Lung (tissue), 12 donors: ENCODE measurements around the gene CUBN. TPM values are rescaled to one million over a fixed set of nuclear protein-coding genes. Genes with fewer than 3 reads are reported as not detected.
A peak's percentile ranks its signal among the peaks of the same experiment; 100 is the strongest.

ENCODE experiments used
- ATAC-seq: fragments of 200-7000 bp; cut with Tn5 transposase; one replicate; pipeline ENCODE4 v1.9.1; 2020; ENCODE audit warnings: moderate number of reproducible peaks; ENCODE audit not compliant: insufficient read depth, low FRiP score
- DNase-seq, 3 donors: peaks; one replicate each; pipeline ENCODE4 v3.0.0-alpha.2; 2013 to 2017
- H3K27ac ChIP-seq, 2 donors: one replicate each; pipeline ENCODE4 v1.5.1; 2013; ENCODE audit warnings: mild to moderate bottlenecking in 2 of 2, moderate library complexity in 2 of 2, control low read depth in 1 of 2, inconsistent platforms in 1 of 2, low read depth in 1 of 2, low read length in 1 of 2
- H3K27me3 ChIP-seq, 3 donors: one replicate each; pipeline ENCODE4 v1.5.1; 2013; ENCODE audit warnings: low read length in 2 of 3; ENCODE audit not compliant: control insufficient read depth in 3 of 3, insufficient read depth in 3 of 3
- H3K36me3 ChIP-seq, 4 donors: one replicate each; pipeline ENCODE4 v1.5.1; 2013; ENCODE audit warnings: low read length in 4 of 4, mild to moderate bottlenecking in 1 of 4, moderate library complexity in 1 of 4; ENCODE audit not compliant: control insufficient read depth in 4 of 4, insufficient read depth in 4 of 4
- H3K4me1 ChIP-seq, 5 donors: one replicate each; pipeline ENCODE4 v1.5.1; 2013; ENCODE audit warnings: low read length in 5 of 5, mild to moderate bottlenecking in 2 of 5, moderate library complexity in 1 of 5; ENCODE audit not compliant: control insufficient read depth in 5 of 5, insufficient read depth in 5 of 5
- H3K4me3 ChIP-seq: one replicate; pipeline ENCODE4 v1.5.1; 2013; ENCODE audit warnings: mild to moderate bottlenecking, control low read depth, moderate library complexity
- H3K9ac ChIP-seq, 2 donors: one replicate each; pipeline ENCODE4 v1.5.1; 2013; ENCODE audit warnings: low read length in 2 of 2, control low read depth in 1 of 2; ENCODE audit not compliant: insufficient read depth in 1 of 2
- H3K9me3 ChIP-seq, 4 donors: one replicate each; pipeline ENCODE4 v1.5.1; 2013; ENCODE audit warnings: low read length in 3 of 4, mild to moderate bottlenecking in 1 of 4, moderate library complexity in 1 of 4; ENCODE audit not compliant: control insufficient read depth in 4 of 4, insufficient read depth in 3 of 4
- WGBS, 2 donors: extraction: QIAGEN DNeasy Blood & Tissue Kit; methylation state at CpG; one replicate each; pipeline ENCODE4 v1.1.7; 2013; 5-methylcytosine and 5-hydroxymethylcytosine counted together
- polyA plus RNA-seq, 2 donors: library from polyadenylated mRNA; stranded (reverse); fragments of 200-250 nt; gene quantifications; one replicate each; pipeline ENCODE4 v1.2.1, GENCODE V29; 2013
- total RNA-seq, 2 donors: library from RNA; depleted of rRNA in 1 of 2; stranded (reverse); fragments of >200 nt in 1 of 2; gene quantifications; one replicate each; pipeline ENCODE4 v1.2.1, GENCODE V29; 2014 to 2021
- TF ChIP-seq, protein P1 (sequence below): IDR thresholded peaks from 2 replicates; pipeline ENCODE4 v1.5.1; 2012; ENCODE audit warnings: mild to moderate bottlenecking; ENCODE audit errors: control extremely low read depth, extremely low read depth
- donor health status: control.
- donor health status: control.
- donor health status: Bipolar disorder and iron deficiency.
- donor health status: healthy.
- donor health status: DM: yes; HTN: yes; CAD: no.

Gene CUBN
- total and polyA plus RNA-seq, 4 donors, result 0.33 to 5.1 (median 1.0) TPM

- TF ChIP-seq, protein P1, sequence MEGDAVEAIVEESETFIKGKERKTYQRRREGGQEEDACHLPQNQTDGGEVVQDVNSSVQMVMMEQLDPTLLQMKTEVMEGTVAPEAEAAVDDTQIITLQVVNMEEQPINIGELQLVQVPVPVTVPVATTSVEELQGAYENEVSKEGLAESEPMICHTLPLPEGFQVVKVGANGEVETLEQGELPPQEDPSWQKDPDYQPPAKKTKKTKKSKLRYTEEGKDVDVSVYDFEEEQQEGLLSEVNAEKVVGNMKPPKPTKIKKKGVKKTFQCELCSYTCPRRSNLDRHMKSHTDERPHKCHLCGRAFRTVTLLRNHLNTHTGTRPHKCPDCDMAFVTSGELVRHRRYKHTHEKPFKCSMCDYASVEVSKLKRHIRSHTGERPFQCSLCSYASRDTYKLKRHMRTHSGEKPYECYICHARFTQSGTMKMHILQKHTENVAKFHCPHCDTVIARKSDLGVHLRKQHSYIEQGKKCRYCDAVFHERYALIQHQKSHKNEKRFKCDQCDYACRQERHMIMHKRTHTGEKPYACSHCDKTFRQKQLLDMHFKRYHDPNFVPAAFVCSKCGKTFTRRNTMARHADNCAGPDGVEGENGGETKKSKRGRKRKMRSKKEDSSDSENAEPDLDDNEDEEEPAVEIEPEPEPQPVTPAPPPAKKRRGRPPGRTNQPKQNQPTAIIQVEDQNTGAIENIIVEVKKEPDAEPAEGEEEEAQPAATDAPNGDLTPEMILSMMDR, result no peak
- no peaks in the 10 kb centered on the region for H3K9me3 ChIP-seq
- no peak overlapping the region for H3K27ac ChIP-seq
- H3K4me3 ChIP-seq, result no peak overlapping the region
- peak; percentile 31 to 75 (median 57) for DNase-seq
- H3K9ac ChIP-seq, result no peak overlapping the region
- no peaks in the 10 kb centered on the region for H3K27me3 ChIP-seq
- H3K4me1 ChIP-seq, result peaks cover 0 to 39% (median 4%) of the 10 kb centered on the region in 5 donors
- H3K36me3 ChIP-seq, result peaks cover 0 to 2% (median 0%) of the 10 kb centered on the region in 4 donors
- ATAC-seq, result no peak
- 74 to 81% methylated on average over 4 of the region's 4 CpGs for WGBS, 2 donors
These were observed 40.2 kb upstream of the CUBN start for GRCh38 chr10:17169803-17170202.

- Histone ChIP-seq H3K4me1 (peaks cover 0 to 32% (median 4%) of the 10 kb centered on the region in 5 donors), H3K9me3 (no peaks in the 10 kb centered on the region), H3K9ac (no peak overlapping the region), H3K36me3 (peaks cover 0 to 2% (median 0%) of the 10 kb centered on the region in 4 donors), H3K27me3 (no peaks in the 10 kb centered on the region), H3K4me3 (no peak overlapping the region), H3K27ac (no peak overlapping the region)
- ATAC-seq (no peak), DNase-seq (no peak)
- TF ChIP-seq, protein P1, result no peak
- WGBS, 2 donors, result 87 to 91% methylated on average over 3 of the region's 3 CpGs
These were observed 37.1 kb upstream of the CUBN start for GRCh38 chr10:17166699-17167098.

- DNase-seq, result no peak
- Histone ChIP-seq H3K27me3 (no peaks in the 10 kb centered on the region), H3K4me3 (no peak overlapping the region), H3K4me1 (no peaks in the 10 kb centered on the region), H3K36me3 (peaks cover 0 to 2% (median 0%) of the 10 kb centered on the region in 4 donors), H3K27ac (no peak overlapping the region), H3K9me3 (no peaks in the 10 kb centered on the region), H3K9ac (no peak overlapping the region)
- no peak for ATAC-seq
- WGBS, 2 donors, result 66 to 89% methylated on average over 2 of the region's 2 CpGs
- TF ChIP-seq, protein P1, result no peak
These were observed 33.2 kb upstream of the CUBN start for GRCh38 chr10:17162828-17163227.

DNA sequence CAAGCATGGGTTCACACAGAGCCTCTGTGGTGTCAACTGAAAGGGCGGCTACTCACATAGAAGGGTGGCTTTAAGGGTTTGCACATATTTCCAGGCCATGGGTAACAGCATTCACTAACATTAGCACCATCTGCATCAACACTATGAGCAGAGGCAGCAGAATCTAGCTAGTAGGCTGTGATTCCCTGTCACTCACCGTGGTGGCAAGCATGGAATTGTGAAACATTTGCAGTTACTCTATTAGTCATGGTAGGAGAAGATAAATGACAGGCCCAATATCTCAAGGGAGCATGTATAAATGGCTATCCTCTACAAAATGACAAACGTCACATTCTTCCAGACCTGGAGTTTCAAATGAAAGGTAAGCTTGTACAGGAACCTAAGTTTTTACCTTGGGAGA lies 32.2 kb upstream of the CUBN start:
- 64 to 73% methylated on average over 3 of the region's 3 CpGs for WGBS, 2 donors
- Histone ChIP-seq H3K27ac (no peak overlapping the region), H3K9ac (no peak overlapping the region), H3K27me3 (no peaks in the 10 kb centered on the region), H3K4me3 (no peak overlapping the region), H3K4me1 (no peaks in the 10 kb centered on the region), H3K9me3 (no peaks in the 10 kb centered on the region), H3K36me3 (peaks cover 0 to 2% (median 0%) of the 10 kb centered on the region in 4 donors)
- no peak for ATAC-seq
- TF ChIP-seq, protein P1, result no peak
- DNase-seq, result no peak
